ENCODE measurements around the gene SSC5D.
"Not testable (repeated sequence)": the region's sequence is repeated elsewhere in the genome, so short reads cannot be mapped to it uniquely, and the experiment has no call there.

SSC5D gene

GRCh38 chr19:55447421-55448174, 40.6 kb upstream of the SSC5D start:
- CTCF ChIA-PET, result interaction anchor here (0.8 to 1.0 kb wide), 2 partner anchors 10 to 21 kb away, joined by 3 to 4 read pairs; no protein-coding TSS in a partner anchor

DNA sequence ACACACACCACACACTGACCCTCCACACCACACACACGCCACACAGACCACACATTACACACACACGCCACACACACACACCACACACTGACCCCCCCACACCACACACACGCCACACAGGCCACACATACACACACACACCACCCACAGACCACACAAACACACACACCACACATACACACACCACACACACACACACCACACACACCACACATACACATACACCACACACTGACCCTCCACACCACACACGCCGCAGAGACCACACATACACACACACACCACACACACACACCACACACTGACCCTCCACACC, 40.1 kb upstream of the SSC5D start:
- H3K4me3 ChIP-seq (ENCODE audit: low read depth, low read length); DNase-seq (ENCODE audit: low read depth, low spot score); POLR2A ChIA-PET; CTCF ChIA-PET: not testable (repeated sequence)

More at GRCh38 chr19:55447421-55448174, 40.6 kb upstream of the SSC5D start:
- POLR2A ChIA-PET, result no interaction called here
- no peak overlapping the region for H3K4me3 ChIP-seq (ENCODE audit: low read depth, low read length)
- no peak for DNase-seq (ENCODE audit: low read depth, low spot score)
- TF ChIP-seq, protein P1, sequence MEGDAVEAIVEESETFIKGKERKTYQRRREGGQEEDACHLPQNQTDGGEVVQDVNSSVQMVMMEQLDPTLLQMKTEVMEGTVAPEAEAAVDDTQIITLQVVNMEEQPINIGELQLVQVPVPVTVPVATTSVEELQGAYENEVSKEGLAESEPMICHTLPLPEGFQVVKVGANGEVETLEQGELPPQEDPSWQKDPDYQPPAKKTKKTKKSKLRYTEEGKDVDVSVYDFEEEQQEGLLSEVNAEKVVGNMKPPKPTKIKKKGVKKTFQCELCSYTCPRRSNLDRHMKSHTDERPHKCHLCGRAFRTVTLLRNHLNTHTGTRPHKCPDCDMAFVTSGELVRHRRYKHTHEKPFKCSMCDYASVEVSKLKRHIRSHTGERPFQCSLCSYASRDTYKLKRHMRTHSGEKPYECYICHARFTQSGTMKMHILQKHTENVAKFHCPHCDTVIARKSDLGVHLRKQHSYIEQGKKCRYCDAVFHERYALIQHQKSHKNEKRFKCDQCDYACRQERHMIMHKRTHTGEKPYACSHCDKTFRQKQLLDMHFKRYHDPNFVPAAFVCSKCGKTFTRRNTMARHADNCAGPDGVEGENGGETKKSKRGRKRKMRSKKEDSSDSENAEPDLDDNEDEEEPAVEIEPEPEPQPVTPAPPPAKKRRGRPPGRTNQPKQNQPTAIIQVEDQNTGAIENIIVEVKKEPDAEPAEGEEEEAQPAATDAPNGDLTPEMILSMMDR (IDR thresholded peaks at IDR 0.05; ENCODE audit: insufficient read depth, low read length, missing control alignments), result no peak

DNA sequence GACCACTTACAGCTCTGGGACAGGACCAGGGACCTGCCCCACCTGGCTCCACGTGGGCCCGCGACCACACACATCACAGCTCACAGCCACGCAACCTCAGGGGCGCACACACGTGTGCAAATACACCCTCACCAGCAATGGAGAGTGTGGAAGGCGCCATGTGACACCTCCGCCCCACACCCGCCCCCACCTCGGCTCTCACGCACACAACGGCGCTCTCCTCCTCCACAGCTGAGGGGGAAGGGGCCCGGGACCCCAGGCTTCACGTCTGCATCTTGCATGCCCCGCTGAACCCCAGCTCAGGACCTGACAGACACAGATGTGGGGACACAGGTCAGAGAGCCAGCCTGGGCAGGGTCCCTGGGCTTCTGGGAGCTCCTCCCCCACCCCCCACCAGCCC, 38.8 kb upstream of the SSC5D start:
- ChIA-PET CTCF (no interaction called here), POLR2A (interaction anchor here (0.6 kb wide), 1 partner anchor 155 kb away, joined by 4 read pairs; no protein-coding TSS in a partner anchor)
- TF ChIP-seq, protein P1 (IDR thresholded peaks at IDR 0.05; ENCODE audit: insufficient read depth, low read length, missing control alignments), result no peak
- DNase-seq (ENCODE audit: low read depth, low spot score), result no peak
- no peak overlapping the region for H3K4me3 ChIP-seq (ENCODE audit: low read depth, low read length)

- ChIA-PET POLR2A (no interaction called here), CTCF (interaction anchor here (0.5 to 3.0 kb wide), 3 partner anchors 9 to 53 kb away, joined by 3 to 24 read pairs (median 5); no protein-coding TSS in a partner anchor)
- TF ChIP-seq, protein P1 (IDR thresholded peaks at IDR 0.05; ENCODE audit: insufficient read depth, low read length, missing control alignments), result no peak
- no peak for DNase-seq (ENCODE audit: low read depth, low spot score)
- H3K4me3 ChIP-seq (ENCODE audit: low read depth, low read length), result 0 out of 2 replicates have a peak overlapping the region, but pooled peaks have one; percentile 1
These were observed 36.9 kb upstream of the SSC5D start for GRCh38 chr19:55451163-55451964.

- H3K4me3 ChIP-seq (ENCODE audit: low read depth, low read length), result no peak overlapping the region
- TF ChIP-seq, protein P1 (IDR thresholded peaks at IDR 0.05; ENCODE audit: insufficient read depth, low read length, missing control alignments), result no peak
- CTCF ChIA-PET, result interaction anchor here (0.8 to 3.0 kb wide), 5 partner anchors 15 to 305 kb away, joined by 4 to 24 read pairs (median 5); no protein-coding TSS in a partner anchor
- POLR2A ChIA-PET, result no interaction called here
- no peak for DNase-seq (ENCODE audit: low read depth, low spot score)
These were observed 36.1 kb upstream of the SSC5D start for GRCh38 chr19:55451965-55452748.

DNA sequence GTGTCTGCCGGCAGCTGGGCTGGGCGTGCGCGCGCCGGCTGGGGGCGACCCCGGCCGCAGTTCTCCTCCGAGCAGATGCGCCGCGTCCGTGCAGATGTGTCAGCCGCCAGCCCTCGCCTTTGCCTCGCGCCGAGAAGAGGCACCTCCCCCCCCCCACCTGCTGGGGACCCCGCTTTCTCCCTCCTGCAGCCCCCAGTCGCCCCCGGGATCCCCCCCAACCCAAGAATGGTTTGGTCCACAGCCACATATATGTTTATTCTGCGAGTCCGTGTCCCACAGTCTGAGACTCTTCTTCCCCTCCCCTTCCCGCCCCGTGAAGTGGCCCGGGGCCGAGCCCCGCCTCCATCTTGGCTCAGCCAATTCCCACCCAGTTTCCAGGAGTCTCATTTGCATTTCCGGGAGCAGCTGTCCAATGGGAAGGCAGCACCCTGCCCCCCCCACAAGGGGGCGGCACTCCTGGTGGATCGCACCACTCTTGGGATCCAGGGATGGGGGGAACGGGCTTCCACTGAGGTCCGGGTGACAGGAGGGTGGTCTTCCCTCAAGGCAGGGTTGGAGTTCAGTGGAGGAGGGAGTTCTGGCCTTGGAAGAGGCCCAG, 35.4 kb upstream of the SSC5D start:
- ChIA-PET CTCF (interaction anchor here (1.0 to 3.0 kb wide), 12 partner anchors 9 to 364 kb away, joined by 3 to 24 read pairs (median 5); partner anchors contain the start of gene SHISA7), POLR2A (interaction anchor here (1.2 kb wide), 1 partner anchor 23 kb away, joined by 3 read pairs; the partner anchor contains the start of gene ZNF628)
- DNase-seq (ENCODE audit: low read depth, low spot score), result no peak
- TF ChIP-seq, protein P1 (IDR thresholded peaks at IDR 0.05; ENCODE audit: insufficient read depth, low read length, missing control alignments), result no peak
- no peak overlapping the region for H3K4me3 ChIP-seq (ENCODE audit: low read depth, low read length)

All from AG04449 (cell line).